Limb (tissue), 2 donors: ENCODE data around the gene NTN1.

Experiments
- DNase-seq, 2 donors: peaks; one replicate each; pipeline ENCODE4 v3.0.0-alpha.2; 2016; ENCODE audit errors: extremely low spot score in 2 of 2

NTN1 gene

GRCh38 chr17:9213303-9213640 lies 192.0 kb downstream of the NTN1 start:
- no peak for DNase-seq

- no peak for DNase-seq
These were observed 194.2 kb downstream of the NTN1 start for GRCh38 chr17:9215465-9215864.

- no peak for DNase-seq
These were observed 196.1 kb downstream of the NTN1 start for GRCh38 chr17:9217151-9218056.

GRCh38 chr17:9218064-9218635 lies 196.8 kb downstream of the NTN1 start:
- DNase-seq, result no peak

- no peak for DNase-seq
These were observed 197.6 kb downstream of the NTN1 start for GRCh38 chr17:9218911-9219310.

GRCh38 chr17:9219631-9220397 lies 198.5 kb downstream of the NTN1 start:
- no peak for DNase-seq

GRCh38 chr17:9220398-9221146 lies 199.3 kb downstream of the NTN1 start:
- no peak for DNase-seq

- DNase-seq, result no peak
These were observed 200.0 kb downstream of the NTN1 start for GRCh38 chr17:9221147-9221921.

GRCh38 chr17:9221922-9222180 lies 200.5 kb downstream of the NTN1 start:
- no peak for DNase-seq

GRCh38 chr17:9223531-9223930 lies 202.2 kb downstream of the NTN1 start:
- DNase-seq, result no peak

GRCh38 chr17:9224485-9224884 lies 203.2 kb downstream of the NTN1 start:
- no peak for DNase-seq

- no peak for DNase-seq
These were observed 204.2 kb downstream of the NTN1 start for GRCh38 chr17:9225305-9226101.

- DNase-seq, result no peak
These were observed 205.0 kb downstream of the NTN1 start for GRCh38 chr17:9226130-9226793.

GRCh38 chr17:9226794-9227135 lies 205.5 kb downstream of the NTN1 start:
- no peak for DNase-seq

- no peak for DNase-seq
These were observed 206.6 kb downstream of the NTN1 start for GRCh38 chr17:9227819-9228407.

- peak in 1 of 2 donors; percentile 48 for DNase-seq
These were observed 207.3 kb downstream of the NTN1 start for GRCh38 chr17:9228408-9229159.

- no peak for DNase-seq
These were observed 208.0 kb downstream of the NTN1 start for GRCh38 chr17:9229160-9229825.

- no peak for DNase-seq
These were observed 208.5 kb downstream of the NTN1 start for GRCh38 chr17:9229826-9230201.
